ENCODE data around the gene CACNA1B.

CACNA1B gene

GRCh38 chr9:138040446-138041430, 163.2 kb downstream of the CACNA1B start:
- no peak for DNase-seq (ENCODE audit: low spot score)

- no peak for DNase-seq (ENCODE audit: low spot score)
These were observed 164.6 kb downstream of the CACNA1B start for GRCh38 chr9:138042146-138042545.

- no peak for DNase-seq (ENCODE audit: low spot score)
These were observed 165.1 kb downstream of the CACNA1B start for GRCh38 chr9:138042640-138043039.

- DNase-seq (ENCODE audit: low spot score), result no peak
These were observed 165.5 kb downstream of the CACNA1B start for GRCh38 chr9:138043061-138043410.

- no peak for DNase-seq (ENCODE audit: low spot score)
These were observed 166.1 kb downstream of the CACNA1B start for GRCh38 chr9:138043411-138044345.

- no peak for DNase-seq (ENCODE audit: low spot score)
These were observed 167.2 kb downstream of the CACNA1B start for GRCh38 chr9:138044485-138045383.

GRCh38 chr9:138045541-138046490, 168.2 kb downstream of the CACNA1B start:
- no peak for DNase-seq (ENCODE audit: low spot score)

GRCh38 chr9:138046641-138047301, 169.2 kb downstream of the CACNA1B start:
- no peak for DNase-seq (ENCODE audit: low spot score)

- no peak for DNase-seq (ENCODE audit: low spot score)
These were observed 170.0 kb downstream of the CACNA1B start for GRCh38 chr9:138047469-138048040.

GRCh38 chr9:138048184-138048583, 170.6 kb downstream of the CACNA1B start:
- DNase-seq (ENCODE audit: low spot score), result no peak

- DNase-seq (ENCODE audit: low spot score), result no peak
These were observed 171.7 kb downstream of the CACNA1B start for GRCh38 chr9:138049085-138049778.

GRCh38 chr9:138049779-138050471, 172.3 kb downstream of the CACNA1B start:
- no peak for DNase-seq (ENCODE audit: low spot score)

- no peak for DNase-seq (ENCODE audit: low spot score)
These were observed 173.1 kb downstream of the CACNA1B start for GRCh38 chr9:138050472-138051330.

- no peak for DNase-seq (ENCODE audit: low spot score)
These were observed 174.2 kb downstream of the CACNA1B start for GRCh38 chr9:138051586-138052321.

GRCh38 chr9:138052322-138052615, 174.7 kb downstream of the CACNA1B start:
- no peak for DNase-seq (ENCODE audit: low spot score)

GRCh38 chr9:138052635-138053320, 175.2 kb downstream of the CACNA1B start:
- DNase-seq (ENCODE audit: low spot score), result no peak

Data from hematopoietic multipotent progenitor cell treated with erythropoietin and hydrocortisone succinate and interleukin-3 and kit ligand, for 15 days (in vitro differentiated cells).